ENCODE results near the gene MYMK.

MYMK gene

DNA sequence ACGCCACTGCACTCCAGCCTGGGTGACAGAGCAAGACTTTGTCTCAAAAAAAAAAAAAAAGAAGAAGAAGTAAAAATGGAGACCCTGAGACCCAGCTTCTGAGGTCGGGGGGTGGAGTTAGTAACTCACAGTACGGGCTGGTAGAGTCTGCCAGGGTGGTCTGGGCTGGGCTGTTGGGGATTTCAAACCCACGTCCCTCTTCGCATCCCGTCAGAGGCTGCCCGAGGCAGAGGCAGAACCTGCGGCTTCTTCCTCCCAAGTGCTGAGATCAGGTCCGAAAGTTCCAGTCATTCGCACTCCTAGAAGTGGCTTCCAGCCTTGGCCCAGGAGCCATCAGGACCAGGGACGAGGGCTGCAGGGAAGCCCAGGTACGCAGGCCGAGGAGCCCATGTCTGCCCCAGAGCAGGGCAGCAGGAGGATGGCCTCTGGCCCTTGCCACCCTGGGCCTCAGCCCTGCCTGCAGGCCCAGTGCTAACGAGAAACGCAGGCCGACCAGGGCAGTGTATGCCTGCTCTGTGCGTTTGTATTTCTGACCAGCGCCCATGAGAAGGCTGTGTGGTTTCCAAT, 36.0 kb downstream of the MYMK start:
- Histone ChIP-seq H3K4me3 (ENCODE audit: low read depth in 1 of 5, low read length in 5 of 5) (no peak overlapping the region), H3K9me3 (ENCODE audit: control insufficient read depth in 5 of 5, low read length in 5 of 5) (no peaks in the 10 kb centered on the region), H3K36me3 (ENCODE audit: control insufficient read depth in 5 of 5, insufficient read depth in 5 of 5, low read length in 5 of 5) (no peaks in the 10 kb centered on the region), H3K27me3 (ENCODE audit: control insufficient read depth in 5 of 5, insufficient read depth in 4 of 5, low read length in 5 of 5) (peaks cover 6 to 30% (median 26%) of the 10 kb centered on the region in 5 donors), H3K4me1 (ENCODE audit: control insufficient read depth in 5 of 5, insufficient read depth in 5 of 5, low read length in 5 of 5) (peaks cover 0 to 26% (median 4%) of the 10 kb centered on the region in 5 donors), H3K27ac (ENCODE audit: low read depth, low read length) (no peak overlapping the region), H3K9ac (ENCODE audit: low read length in 5 of 5) (no peak overlapping the region)

DNA sequence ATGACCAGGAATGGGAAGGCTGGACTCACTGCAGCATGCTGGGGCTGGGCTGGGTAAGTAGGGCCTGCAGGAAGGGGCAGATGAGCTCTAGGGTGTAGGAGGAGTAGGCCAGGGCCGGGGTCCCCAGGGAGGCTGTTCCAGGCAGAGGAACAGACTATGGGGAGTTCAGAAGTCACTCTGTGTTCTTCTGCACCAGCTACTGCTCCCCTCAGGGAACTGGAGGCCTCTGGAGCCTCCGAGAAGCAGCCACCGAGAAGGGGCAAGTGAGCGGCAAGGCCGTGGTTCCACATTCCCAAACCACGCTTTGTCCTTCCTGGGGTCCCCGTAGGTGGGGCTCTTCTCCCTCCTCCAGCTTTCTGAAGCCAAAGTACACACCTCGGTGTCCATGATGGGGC, 37.4 kb downstream of the MYMK start:
- Histone ChIP-seq H3K9me3 (ENCODE audit: control insufficient read depth in 5 of 5, low read length in 5 of 5) (no peaks in the 10 kb centered on the region), H3K27ac (ENCODE audit: low read depth, low read length) (no peak overlapping the region), H3K27me3 (ENCODE audit: control insufficient read depth in 5 of 5, insufficient read depth in 4 of 5, low read length in 5 of 5) (peaks cover 6 to 31% (median 28%) of the 10 kb centered on the region in 5 donors), H3K4me3 (ENCODE audit: low read depth in 1 of 5, low read length in 5 of 5) (no peak overlapping the region), H3K9ac (ENCODE audit: low read length in 5 of 5) (no peak overlapping the region), H3K4me1 (ENCODE audit: control insufficient read depth in 5 of 5, insufficient read depth in 5 of 5, low read length in 5 of 5) (peaks cover 0 to 22% (median 4%) of the 10 kb centered on the region in 5 donors), H3K36me3 (ENCODE audit: control insufficient read depth in 5 of 5, insufficient read depth in 5 of 5, low read length in 5 of 5) (no peaks in the 10 kb centered on the region)

DNA sequence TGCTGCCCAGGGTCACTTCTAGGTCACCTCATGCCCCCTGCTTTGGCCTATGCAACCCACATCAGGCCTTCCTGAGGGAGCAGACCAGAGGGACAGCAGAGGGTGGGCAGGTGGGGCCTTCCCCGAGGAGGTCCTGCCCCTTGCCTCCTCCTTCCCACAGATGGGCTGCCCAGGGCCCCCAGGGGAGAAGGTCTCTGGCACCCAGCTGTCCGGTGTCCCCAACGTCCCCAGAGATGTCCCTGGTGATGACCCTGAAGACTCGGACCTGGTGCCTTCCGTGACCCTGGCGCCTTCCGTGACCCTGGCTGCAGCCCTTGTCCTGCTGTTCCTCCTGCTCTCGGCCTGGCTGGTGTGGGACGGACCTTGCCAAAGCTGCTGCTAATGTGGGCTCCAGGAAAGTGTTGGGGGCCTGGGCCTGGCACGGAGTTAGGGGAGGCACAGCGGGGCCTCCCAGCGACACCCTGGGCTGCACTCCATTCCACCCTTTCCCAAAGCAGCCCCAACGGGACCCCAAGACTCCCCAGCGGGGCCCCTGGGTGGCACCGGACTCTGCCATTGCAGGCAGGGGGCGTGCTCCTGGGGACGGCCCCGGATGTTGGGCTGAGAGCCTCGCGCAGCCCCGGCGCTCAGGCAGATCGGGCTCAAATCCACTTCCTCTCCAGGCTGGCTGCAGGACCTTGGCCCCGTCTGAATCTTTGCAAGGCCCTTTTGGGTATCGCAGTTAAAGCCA, 39.1 kb downstream of the MYMK start:
- peaks cover 0 to 14% (median 4%) of the 10 kb centered on the region in 5 donors for H3K4me1 ChIP-seq (ENCODE audit: control insufficient read depth in 5 of 5, insufficient read depth in 5 of 5, low read length in 5 of 5)
- H3K27me3 ChIP-seq (ENCODE audit: control insufficient read depth in 5 of 5, insufficient read depth in 4 of 5, low read length in 5 of 5), result peaks cover 6 to 30% (median 23%) of the 10 kb centered on the region in 5 donors
- no peak overlapping the region for H3K4me3 ChIP-seq (ENCODE audit: low read depth in 1 of 5, low read length in 5 of 5)
- no peaks in the 10 kb centered on the region for H3K36me3 ChIP-seq (ENCODE audit: control insufficient read depth in 5 of 5, insufficient read depth in 5 of 5, low read length in 5 of 5)
- no peak overlapping the region for H3K27ac ChIP-seq (ENCODE audit: low read depth, low read length)
- H3K9ac ChIP-seq (ENCODE audit: low read length in 5 of 5), result peak overlapping the region in 1 of 5 donors; percentile 14
- no peaks in the 10 kb centered on the region for H3K9me3 ChIP-seq (ENCODE audit: control insufficient read depth in 5 of 5, low read length in 5 of 5)

GRCh38 chr9:133484671-133485437, 39.9 kb downstream of the MYMK start:
- Histone ChIP-seq H3K9ac (ENCODE audit: low read length in 5 of 5) (peak overlapping the region in 2 of 5 donors; percentile 6 to 14), H3K9me3 (ENCODE audit: control insufficient read depth in 5 of 5, low read length in 5 of 5) (no peaks in the 10 kb centered on the region), H3K4me3 (ENCODE audit: low read depth in 1 of 5, low read length in 5 of 5) (no peak overlapping the region), H3K27me3 (ENCODE audit: control insufficient read depth in 5 of 5, insufficient read depth in 4 of 5, low read length in 5 of 5) (peaks cover 4 to 23% (median 18%) of the 10 kb centered on the region in 5 donors), H3K4me1 (ENCODE audit: control insufficient read depth in 5 of 5, insufficient read depth in 5 of 5, low read length in 5 of 5) (peaks cover 0 to 16% (median 4%) of the 10 kb centered on the region in 5 donors), H3K27ac (ENCODE audit: low read depth, low read length) (no peak overlapping the region), H3K36me3 (ENCODE audit: control insufficient read depth in 5 of 5, insufficient read depth in 5 of 5, low read length in 5 of 5) (no peaks in the 10 kb centered on the region)

DNA sequence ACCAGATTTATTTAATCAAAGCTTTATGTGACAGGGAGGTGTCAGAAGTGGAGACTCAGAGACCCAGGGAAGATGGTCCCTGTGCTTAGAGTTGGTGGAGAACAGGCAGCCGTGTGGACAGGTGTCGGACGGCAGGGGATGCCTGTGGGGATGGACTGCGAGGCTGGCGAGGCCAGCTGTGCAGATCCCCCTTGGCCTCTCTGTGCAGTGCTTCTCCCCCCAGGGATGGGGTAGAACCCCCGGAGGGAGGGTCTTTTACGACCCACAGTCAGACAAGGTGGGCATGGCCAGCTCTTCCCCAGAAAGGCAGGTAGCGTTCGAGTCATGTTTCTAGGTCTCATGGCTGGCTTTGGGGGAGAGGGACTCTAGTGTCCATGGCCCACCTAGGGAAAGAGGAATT, 41.1 kb downstream of the MYMK start:
- Histone ChIP-seq H3K9ac (ENCODE audit: low read length in 5 of 5) (no peak overlapping the region), H3K27ac (ENCODE audit: low read depth, low read length) (no peak overlapping the region), H3K27me3 (ENCODE audit: control insufficient read depth in 5 of 5, insufficient read depth in 4 of 5, low read length in 5 of 5) (peaks cover 0 to 19% (median 9%) of the 10 kb centered on the region in 5 donors), H3K9me3 (ENCODE audit: control insufficient read depth in 5 of 5, low read length in 5 of 5) (no peaks in the 10 kb centered on the region), H3K4me3 (ENCODE audit: low read depth in 1 of 5, low read length in 5 of 5) (no peak overlapping the region), H3K4me1 (ENCODE audit: control insufficient read depth in 5 of 5, insufficient read depth in 5 of 5, low read length in 5 of 5) (peaks cover 1 to 26% (median 16%) of the 10 kb centered on the region in 5 donors), H3K36me3 (ENCODE audit: control insufficient read depth in 5 of 5, insufficient read depth in 5 of 5, low read length in 5 of 5) (no peaks in the 10 kb centered on the region)

GRCh38 chr9:133478851-133479711, 45.7 kb downstream of the MYMK start, which contains the start of gene SLC2A6:
TSS of gene SLC2A6 (minus strand) at chr9:133479099. CDS start at chr9:133479059, 40 bp downstream.
- Histone ChIP-seq H3K27me3 (ENCODE audit: control insufficient read depth in 5 of 5, insufficient read depth in 4 of 5, low read length in 5 of 5) (peaks cover 0 to 4% (median 0%) of the 10 kb centered on the region in 5 donors), H3K9me3 (ENCODE audit: control insufficient read depth in 5 of 5, low read length in 5 of 5) (no peaks in the 10 kb centered on the region), H3K27ac (ENCODE audit: low read depth, low read length) (no peak within 1 kb of the TSS), H3K36me3 (ENCODE audit: control insufficient read depth in 5 of 5, insufficient read depth in 5 of 5, low read length in 5 of 5) (peaks cover 0 to 8% (median 3%) of the 10 kb centered on the region in 5 donors), H3K4me3 (ENCODE audit: low read depth in 1 of 5, low read length in 5 of 5) (peak within 1 kb of the TSS in 4 of 5 donors; percentile 50 to 69 (median 62)), H3K9ac (ENCODE audit: low read length in 5 of 5) (peak within 1 kb of the TSS in 4 of 5 donors; percentile 38 to 70 (median 56)), H3K4me1 (ENCODE audit: control insufficient read depth in 5 of 5, insufficient read depth in 5 of 5, low read length in 5 of 5) (peaks cover 1 to 38% (median 18%) of the 10 kb centered on the region in 5 donors)

DNA sequence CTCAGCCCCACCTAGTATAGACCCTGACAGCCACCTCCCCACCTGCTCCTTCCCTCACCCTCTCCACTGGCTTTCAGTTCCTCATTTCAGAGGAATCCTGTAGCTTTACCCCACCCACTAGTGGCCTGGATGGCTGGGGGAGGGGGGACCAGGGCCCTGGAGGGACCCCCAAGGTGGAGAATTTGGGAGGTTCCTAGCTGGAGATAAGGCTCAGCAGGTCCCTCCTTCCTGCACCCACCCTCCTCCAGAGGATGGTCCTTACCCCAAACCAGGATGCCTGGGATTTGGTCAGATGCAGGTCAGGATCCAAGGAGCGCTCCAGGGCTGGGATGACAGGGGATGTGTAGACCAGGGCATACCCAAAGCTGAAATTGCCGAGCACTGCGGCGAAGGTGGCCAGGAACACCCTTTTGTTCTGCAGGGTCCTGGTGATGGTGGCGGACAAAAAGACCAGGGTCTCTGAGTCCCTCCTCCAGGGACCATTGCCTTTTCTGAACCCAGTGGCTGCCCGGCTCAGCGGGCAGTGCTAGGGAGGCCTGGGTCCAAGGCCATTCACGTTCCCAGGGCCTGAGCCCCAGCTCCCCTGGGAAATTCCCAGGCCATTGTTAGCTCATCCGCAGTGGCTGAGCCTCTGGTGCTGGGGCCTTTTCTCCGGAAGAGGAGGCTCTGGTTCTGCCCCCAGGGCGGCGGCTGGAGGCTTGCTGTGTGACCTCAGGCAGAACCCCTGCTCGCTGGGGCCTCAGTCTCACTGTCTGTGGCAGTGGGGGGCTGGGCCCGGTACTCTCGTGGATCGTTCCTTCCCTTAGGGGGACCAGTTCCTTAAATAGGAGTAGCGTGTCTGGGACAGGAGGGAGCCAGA, 46.5 kb downstream of the MYMK start:
- H3K4me3 ChIP-seq (ENCODE audit: low read depth in 1 of 5, low read length in 5 of 5), result peak overlapping the region in 4 of 5 donors; percentile 50 to 69 (median 62)
- H3K9ac ChIP-seq (ENCODE audit: low read length in 5 of 5), result peak overlapping the region in 4 of 5 donors; percentile 38 to 70 (median 56)
- H3K9me3 ChIP-seq (ENCODE audit: control insufficient read depth in 5 of 5, low read length in 5 of 5), result no peaks in the 10 kb centered on the region
- H3K36me3 ChIP-seq (ENCODE audit: control insufficient read depth in 5 of 5, insufficient read depth in 5 of 5, low read length in 5 of 5), result peaks cover 0 to 13% (median 10%) of the 10 kb centered on the region in 5 donors
- no peak overlapping the region for H3K27ac ChIP-seq (ENCODE audit: low read depth, low read length)
- H3K4me1 ChIP-seq (ENCODE audit: control insufficient read depth in 5 of 5, insufficient read depth in 5 of 5, low read length in 5 of 5), result peaks cover 1 to 38% (median 18%) of the 10 kb centered on the region in 5 donors
- H3K27me3 ChIP-seq (ENCODE audit: control insufficient read depth in 5 of 5, insufficient read depth in 4 of 5, low read length in 5 of 5), result peaks cover 0 to 4% (median 0%) of the 10 kb centered on the region in 5 donors

GRCh38 chr9:133477461-133477860, 47.3 kb downstream of the MYMK start:
- Histone ChIP-seq H3K27me3 (ENCODE audit: control insufficient read depth in 5 of 5, insufficient read depth in 4 of 5, low read length in 5 of 5) (peaks cover 0 to 3% (median 0%) of the 10 kb centered on the region in 5 donors), H3K4me1 (ENCODE audit: control insufficient read depth in 5 of 5, insufficient read depth in 5 of 5, low read length in 5 of 5) (peaks cover 1 to 38% (median 18%) of the 10 kb centered on the region in 5 donors), H3K9ac (ENCODE audit: low read length in 5 of 5) (no peak overlapping the region), H3K4me3 (ENCODE audit: low read depth in 1 of 5, low read length in 5 of 5) (no peak overlapping the region), H3K36me3 (ENCODE audit: control insufficient read depth in 5 of 5, insufficient read depth in 5 of 5, low read length in 5 of 5) (peaks cover 0 to 19% (median 10%) of the 10 kb centered on the region in 5 donors), H3K27ac (ENCODE audit: low read depth, low read length) (no peak overlapping the region), H3K9me3 (ENCODE audit: control insufficient read depth in 5 of 5, low read length in 5 of 5) (no peaks in the 10 kb centered on the region)

All from subcutaneous abdominal adipose tissue (tissue), 5 donors.